DMS53 (cell line): Measurements from ENCODE around the gene DIAPH3.

Experiments used
- DNase-seq: peaks from one replicate; lab custom pipeline; 2025; lab: John Stamatoyannopoulos, UW

Gene DIAPH3

GRCh38 chr13:60158321-60158801, 5.4 kb downstream of the DIAPH3 start:
- DNase-seq: no peak

GRCh38 chr13:60155978-60156377, 7.8 kb downstream of the DIAPH3 start:
- DNase-seq: no peak

GRCh38 chr13:60152904-60153303, 10.8 kb downstream of the DIAPH3 start:
- DNase-seq: no peak

GRCh38 chr13:60152114-60152513, 11.6 kb downstream of the DIAPH3 start:
- no peak for DNase-seq

GRCh38 chr13:60150538-60150937, 13.2 kb downstream of the DIAPH3 start:
- DNase-seq: no peak

GRCh38 chr13:60148918-60149317, 14.8 kb downstream of the DIAPH3 start:
- no peak for DNase-seq

GRCh38 chr13:60147361-60147760, 16.4 kb downstream of the DIAPH3 start:
- DNase-seq: no peak

GRCh38 chr13:60146471-60146870, 17.3 kb downstream of the DIAPH3 start:
- DNase-seq: no peak

- peak; percentile 58 for DNase-seq
These were observed 20.0 kb downstream of the DIAPH3 start for GRCh38 chr13:60143775-60144174.

- no peak for DNase-seq
These were observed 24.5 kb downstream of the DIAPH3 start for GRCh38 chr13:60139272-60139671.

- DNase-seq: no peak
These were observed 25.1 kb downstream of the DIAPH3 start for GRCh38 chr13:60138674-60139073.

- no peak for DNase-seq
These were observed 25.7 kb downstream of the DIAPH3 start for GRCh38 chr13:60137911-60138560.

GRCh38 chr13:60135344-60135743, 28.4 kb downstream of the DIAPH3 start:
- DNase-seq: no peak

- no peak for DNase-seq
These were observed 29.4 kb downstream of the DIAPH3 start for GRCh38 chr13:60134376-60134775.

- no peak for DNase-seq
These were observed 42.4 kb downstream of the DIAPH3 start for GRCh38 chr13:60121337-60121687.

GRCh38 chr13:60120617-60121336, 43.0 kb downstream of the DIAPH3 start:
- DNase-seq: no peak

GRCh38 chr13:60118696-60119400, 44.9 kb downstream of the DIAPH3 start:
- DNase-seq: no peak

- no peak for DNase-seq
These were observed 49.2 kb downstream of the DIAPH3 start for GRCh38 chr13:60114499-60115028.

GRCh38 chr13:60112771-60113170, 51.0 kb downstream of the DIAPH3 start:
- no peak for DNase-seq

GRCh38 chr13:60111691-60112090, 52.0 kb downstream of the DIAPH3 start:
- DNase-seq: no peak

- no peak for DNase-seq
These were observed 54.4 kb downstream of the DIAPH3 start for GRCh38 chr13:60109285-60109684.

GRCh38 chr13:60108589-60108988, 55.1 kb downstream of the DIAPH3 start:
- no peak for DNase-seq
